ENCODE data around the gene RSRC1. TPM values are rescaled to one million over a fixed set of nuclear protein-coding genes. Genes with fewer than 3 reads are reported as not detected.

Gene RSRC1
- total and polyA plus RNA-seq, 2 of the 8 experiments (the other 6 are each of a cell fraction or from before 2014, with no cell fraction given): 2.0 to 27.9 TPM

DNA sequence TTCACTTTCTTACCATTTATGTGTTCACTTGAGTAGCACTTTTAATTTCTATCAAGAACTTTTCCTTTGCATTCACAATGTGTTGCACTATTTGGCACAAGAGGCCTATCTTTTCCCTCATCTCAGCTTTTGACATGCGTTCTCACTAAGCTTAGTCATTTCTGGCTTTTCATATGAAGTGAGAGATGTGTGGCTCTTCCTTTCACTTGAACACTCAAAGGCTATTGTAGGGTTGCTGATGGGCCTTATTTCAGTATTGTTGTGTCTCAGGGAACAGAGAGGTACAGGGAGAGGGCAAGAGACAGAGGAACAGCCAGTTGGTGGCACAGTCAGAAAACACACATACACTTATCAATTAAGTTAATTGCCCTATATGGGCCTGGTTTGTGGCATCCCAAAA, 333.7 kb downstream of the RSRC1 start:
- CTCF ChIA-PET (ENCODE audit: partially characterized antibody): interaction anchor here (2.1 kb wide), 1 partner anchor 10 kb away, joined by 15 read pairs; no protein-coding TSS in a partner anchor

More for the DNA sequence above, 333.7 kb downstream of the RSRC1 start:
- no peak overlapping the region for H2AK5ac ChIP-seq (ENCODE audit: low read depth, low read length)
- H3K79me2 ChIP-seq (ENCODE audit: control insufficient read depth in 1 of 2, insufficient read depth in 2 of 2, low read length in 2 of 2): no peaks in the 10 kb centered on the region
- H3K9ac ChIP-seq (replicated peaks in 1 of 4; ENCODE audit: extremely low read depth in 1 of 4, low read depth in 3 of 4, low read length in 3 of 4): no peak overlapping the region
- no peak overlapping the region for H3K4me2 ChIP-seq (ENCODE audit: insufficient read depth in 1 of 2, low read depth in 2 of 2, low read length in 2 of 2)
- H3K27ac ChIP-seq (ENCODE audit: low read depth, low read length): no peak overlapping the region
- no peak overlapping the region for H2AFZ ChIP-seq (ENCODE audit: low read length)
- no peak overlapping the region for H4K91ac ChIP-seq (replicated peaks; ENCODE audit: insufficient read length, low read length)
- no peak overlapping the region for H2BK12ac ChIP-seq (ENCODE audit: low read depth, low read length)
- H2BK20ac ChIP-seq (ENCODE audit: low read length): no peak overlapping the region
- no peaks in the 10 kb centered on the region for H3K27me3 ChIP-seq (replicated peaks in 1 of 4; ENCODE audit: control insufficient read depth in 3 of 4, extremely low read depth in 1 of 4, insufficient read depth in 3 of 4, low read length in 3 of 4)
- no peak overlapping the region for H4K8ac ChIP-seq (ENCODE audit: extremely low read depth, insufficient read depth, low read length)
- no peak overlapping the region for H2BK15ac ChIP-seq (ENCODE audit: low read length)
- no peak overlapping the region for H2BK120ac ChIP-seq (replicated peaks; ENCODE audit: low read depth, low read length)
- H3K14ac ChIP-seq (ENCODE audit: insufficient read length): no peak overlapping the region
- DNase-seq (ENCODE audit: low read depth in 1 of 2, low spot score in 2 of 2): no peak
- no peak overlapping the region for H3K4me3 ChIP-seq (ENCODE audit: extremely low read depth in 1 of 4, insufficient read depth in 2 of 4, low read depth in 3 of 4, low read length in 4 of 4)
- no peak overlapping the region for H4K5ac ChIP-seq (ENCODE audit: insufficient read length, low read depth, low read length)
- H3K18ac ChIP-seq (ENCODE audit: extremely low read depth, low read length): no peak overlapping the region
- H3K79me1 ChIP-seq (ENCODE audit: low read depth, low read length): no peaks in the 10 kb centered on the region
- no peaks in the 10 kb centered on the region for H3K36me3 ChIP-seq (ENCODE audit: control insufficient read depth in 2 of 4, insufficient read depth in 4 of 4, low read length in 3 of 4)
- FAIRE-seq: no peak
- WGBS, 2 experiments (ENCODE audit: extremely low coverage in 1 of 2, insufficient coverage in 1 of 2, insufficient read length in 1 of 2, insufficient replicate concordance in 2 of 2, low coverage in 1 of 2, low lambda C conversion rate in 2 of 2, missing lambda C conversion rate in 1 of 2): 82% methylated on average over 1 of the region's 1 CpG; no CpG with 5 or more reads in 1 of the 2 experiments
- H3K23me2 ChIP-seq (ENCODE audit: low read depth, low read length): no peaks in the 10 kb centered on the region
- H3K23ac ChIP-seq (ENCODE audit: insufficient read length): no peak overlapping the region
- no peak overlapping the region for H3K4ac ChIP-seq (replicated peaks; ENCODE audit: insufficient read length, low read depth, low read length)
- no peaks in the 10 kb centered on the region for H4K20me1 ChIP-seq (replicated peaks in 1 of 2; ENCODE audit: control insufficient read depth in 1 of 2, insufficient read depth in 2 of 2, low read length in 2 of 2)
- H3K56ac ChIP-seq (replicated peaks; ENCODE audit: insufficient read length, low read depth, low read length): no peak overlapping the region
- POLR2A ChIA-PET (ENCODE audit: partially characterized antibody): no interaction called here
- no peak overlapping the region for H2BK5ac ChIP-seq (ENCODE audit: low read depth, low read length)
- H3K4me1 ChIP-seq (replicated peaks in 1 of 4; ENCODE audit: control insufficient read depth in 3 of 4, insufficient read depth in 4 of 4, low read length in 3 of 4): no peaks in the 10 kb centered on the region
- H3K9me3 ChIP-seq (ENCODE audit: insufficient read depth in 2 of 2, low read depth in 1 of 2, low read length in 1 of 2): no peaks in the 10 kb centered on the region

Measured in H1 (cell line).